HepG2 (cell line): ENCODE results near the gene IQGAP3.

Source experiments
- BRCA1 ChIP-seq: sonication (generic); formaldehyde crosslinking; IDR thresholded peaks from 2 replicates; pipeline ENCODE4 v1.4.0; 2020; ENCODE audit warnings: missing genetic modification reagents
- FOSL1 ChIP-seq: sonication (generic); formaldehyde crosslinking; IDR thresholded peaks from 2 replicates; pipeline ENCODE4 v1.9.0; 2021; ENCODE audit warnings: missing genetic modification reagents, borderline replicate concordance
- GTF2F1 ChIP-seq: fragments of 150-350 bp; IDR thresholded peaks from 2 replicates; pipeline ENCODE4 v1.6.1; 2014; ENCODE audit warnings: low read length
- HOXD1 ChIP-seq: sonication (generic); formaldehyde crosslinking; IDR thresholded peaks from 2 replicates; pipeline ENCODE4 v1.5.0; 2020; ENCODE audit warnings: missing genetic modification reagents
- MAFF ChIP-seq: IDR thresholded peaks from 2 replicates; pipeline ENCODE4 v1.6.1; 2011; ENCODE audit warnings: low read depth, low read length, improper control_type of control experiment
- PHF20 ChIP-seq: sonication (generic); formaldehyde crosslinking; IDR thresholded peaks from 2 replicates; pipeline ENCODE4 v1.5.0; 2020; ENCODE audit warnings: mild to moderate bottlenecking, missing genetic modification reagents
- SPEN ChIP-seq: sonication (generic); formaldehyde crosslinking; IDR thresholded peaks from 2 replicates; pipeline ENCODE4 v1.5.1; 2020; ENCODE audit warnings: low read depth, mild to moderate bottlenecking, missing genetic modification reagents
- ZBTB21 ChIP-seq: sonication (generic); formaldehyde crosslinking; IDR thresholded peaks from 2 replicates; pipeline ENCODE4 v1.4.0; 2020; ENCODE audit warnings: missing genetic modification reagents
- ZNF121 ChIP-seq: sonication (generic); formaldehyde crosslinking; IDR thresholded peaks from 2 replicates; pipeline ENCODE4 v1.5.0; 2020; ENCODE audit warnings: mild to moderate bottlenecking, missing genetic modification reagents
- ZNF274 ChIP-seq: sonication (generic); formaldehyde crosslinking; IDR thresholded peaks from 2 replicates; pipeline ENCODE4 v1.5.1; 2020; ENCODE audit warnings: mild to moderate bottlenecking, missing genetic modification reagents
- TF ChIP-seq, protein P1 (sequence below): sonication (generic); formaldehyde crosslinking; IDR thresholded peaks from 2 replicates; pipeline ENCODE4 v1.5.0; 2020; ENCODE audit warnings: mild to moderate bottlenecking, missing genetic modification reagents, moderate library complexity
- TF ChIP-seq, protein P2 (sequence below): IDR thresholded peaks from 2 replicates; pipeline ENCODE4 v1.6.1; 2016; ENCODE audit warnings: low read depth

DNA sequence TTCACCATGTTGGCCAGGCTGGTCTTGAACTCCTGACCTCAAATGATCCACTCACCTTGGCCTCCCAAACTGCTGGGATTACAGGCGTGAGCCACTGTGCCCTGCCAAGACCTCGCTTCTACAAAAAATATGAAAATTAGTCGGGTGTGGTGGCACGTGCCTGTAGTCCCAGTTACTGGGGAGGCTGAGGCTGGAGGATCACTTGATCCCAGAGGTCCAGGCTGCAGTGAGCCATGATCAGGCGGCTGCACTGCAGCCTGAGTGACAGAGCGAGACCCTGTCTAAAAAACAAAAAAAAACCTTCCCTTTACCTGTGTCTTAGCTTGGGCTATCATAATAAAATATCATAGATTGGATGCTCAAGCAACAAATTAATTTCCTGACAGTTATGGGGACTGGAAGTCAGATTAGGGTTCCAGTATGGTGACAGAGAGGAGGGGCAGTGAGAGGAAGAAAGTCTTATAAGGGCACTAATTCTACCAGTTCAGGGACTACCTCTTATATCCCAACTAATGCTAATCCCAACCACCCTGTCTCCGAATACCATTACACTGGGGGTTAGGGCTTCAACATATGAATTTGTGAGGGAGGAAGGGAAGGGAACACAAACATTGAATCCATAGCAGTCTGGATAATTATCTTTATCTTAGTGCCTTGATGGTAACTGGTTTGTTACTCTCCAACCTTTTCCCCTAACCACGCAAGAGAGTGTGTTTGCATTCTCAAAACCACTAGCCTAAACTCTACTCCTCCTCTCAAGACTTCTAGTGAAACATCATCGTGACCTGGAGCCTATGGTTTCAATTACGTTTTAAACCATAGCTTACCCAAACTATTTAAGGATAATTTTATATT, 18.2 kb upstream of the IQGAP3 start:
- TF ChIP-seq ZNF121 (CRISPR knock-in tag): no peak
- no peak for TF ChIP-seq SPEN (CRISPR knock-in tag)
- no peak for TF ChIP-seq HOXD1 (CRISPR knock-in tag)
- TF ChIP-seq, protein P1, sequence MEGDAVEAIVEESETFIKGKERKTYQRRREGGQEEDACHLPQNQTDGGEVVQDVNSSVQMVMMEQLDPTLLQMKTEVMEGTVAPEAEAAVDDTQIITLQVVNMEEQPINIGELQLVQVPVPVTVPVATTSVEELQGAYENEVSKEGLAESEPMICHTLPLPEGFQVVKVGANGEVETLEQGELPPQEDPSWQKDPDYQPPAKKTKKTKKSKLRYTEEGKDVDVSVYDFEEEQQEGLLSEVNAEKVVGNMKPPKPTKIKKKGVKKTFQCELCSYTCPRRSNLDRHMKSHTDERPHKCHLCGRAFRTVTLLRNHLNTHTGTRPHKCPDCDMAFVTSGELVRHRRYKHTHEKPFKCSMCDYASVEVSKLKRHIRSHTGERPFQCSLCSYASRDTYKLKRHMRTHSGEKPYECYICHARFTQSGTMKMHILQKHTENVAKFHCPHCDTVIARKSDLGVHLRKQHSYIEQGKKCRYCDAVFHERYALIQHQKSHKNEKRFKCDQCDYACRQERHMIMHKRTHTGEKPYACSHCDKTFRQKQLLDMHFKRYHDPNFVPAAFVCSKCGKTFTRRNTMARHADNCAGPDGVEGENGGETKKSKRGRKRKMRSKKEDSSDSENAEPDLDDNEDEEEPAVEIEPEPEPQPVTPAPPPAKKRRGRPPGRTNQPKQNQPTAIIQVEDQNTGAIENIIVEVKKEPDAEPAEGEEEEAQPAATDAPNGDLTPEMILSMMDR (CRISPR knock-in tag): no peak
- no peak for TF ChIP-seq FOSL1
- TF ChIP-seq, protein P2, sequence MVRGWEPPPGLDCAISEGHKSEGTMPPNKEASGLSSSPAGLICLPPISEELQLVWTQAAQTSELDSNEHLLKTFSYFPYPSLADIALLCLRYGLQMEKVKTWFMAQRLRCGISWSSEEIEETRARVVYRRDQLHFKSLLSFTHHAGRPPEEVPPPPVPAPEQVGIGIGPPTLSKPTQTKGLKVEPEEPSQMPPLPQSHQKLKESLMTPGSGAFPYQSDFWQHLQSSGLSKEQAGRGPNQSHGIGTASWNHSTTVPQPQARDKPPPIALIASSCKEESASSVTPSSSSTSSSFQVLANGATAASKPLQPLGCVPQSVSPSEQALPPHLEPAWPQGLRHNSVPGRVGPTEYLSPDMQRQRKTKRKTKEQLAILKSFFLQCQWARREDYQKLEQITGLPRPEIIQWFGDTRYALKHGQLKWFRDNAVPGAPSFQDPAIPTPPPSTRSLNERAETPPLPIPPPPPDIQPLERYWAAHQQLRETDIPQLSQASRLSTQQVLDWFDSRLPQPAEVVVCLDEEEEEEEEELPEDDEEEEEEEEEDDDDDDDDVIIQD (CRISPR knock-in tag): no peak
- no peak for TF ChIP-seq GTF2F1
- TF ChIP-seq PHF20: no peak
- no peak for TF ChIP-seq BRCA1 (CRISPR knock-in tag)
- TF ChIP-seq ZBTB21 (CRISPR knock-in tag): no peak
- TF ChIP-seq MAFF: no peak
- no peak for TF ChIP-seq ZNF274 (CRISPR knock-in tag)
